ENCODE data around the gene KRT4.
"Not testable (repeated sequence)": the region's sequence is repeated elsewhere in the genome, so short reads cannot be mapped to it uniquely, and the experiment has no call there.

KRT4 gene

GRCh38 chr12:52807544-52808470 lies 6.1 kb downstream of the KRT4 start:
- DNase-seq = no peak

- no peak for DNase-seq
Observed at GRCh38 chr12:52806821-52807543, 6.9 kb downstream of the KRT4 start.

- DNase-seq = no peak
Observed at GRCh38 chr12:52806169-52806811, 7.6 kb downstream of the KRT4 start.

- DNase-seq = no peak
Observed at GRCh38 chr12:52805739-52806138, 8.2 kb downstream of the KRT4 start.

GRCh38 chr12:52805000-52805399 lies 8.9 kb downstream of the KRT4 start:
- no peak for DNase-seq

- no peak for DNase-seq
Observed at GRCh38 chr12:52802442-52802841, 11.5 kb downstream of the KRT4 start.

- DNase-seq = no peak
Observed at GRCh38 chr12:52801773-52802172, 12.1 kb downstream of the KRT4 start.

GRCh38 chr12:52800259-52800917 lies 13.5 kb downstream of the KRT4 start:
- no peak for DNase-seq

- DNase-seq = no peak
Observed at GRCh38 chr12:52799505-52800211, 14.3 kb downstream of the KRT4 start.

GRCh38 chr12:52798671-52799504 lies 15.0 kb downstream of the KRT4 start:
- no peak for DNase-seq

GRCh38 chr12:52798003-52798670 lies 15.8 kb downstream of the KRT4 start:
- no peak for DNase-seq

GRCh38 chr12:52797529-52797894 lies 16.4 kb downstream of the KRT4 start:
- no peak for DNase-seq

- DNase-seq = no peak
Observed at GRCh38 chr12:52796839-52797528, 16.9 kb downstream of the KRT4 start.

GRCh38 chr12:52796429-52796794 lies 17.5 kb downstream of the KRT4 start:
- DNase-seq = no peak

GRCh38 chr12:52795694-52796428 lies 18.1 kb downstream of the KRT4 start, which contains the start of gene KRT3:
Gene KRT3, minus strand, starts transcription at chr12:52796117. Its CDS starts 75 bp downstream, at chr12:52796042.
- DNase-seq = no peak

GRCh38 chr12:52795332-52795674 lies 18.6 kb downstream of the KRT4 start:
- DNase-seq = not testable (repeated sequence)

- no peak for DNase-seq
Observed at GRCh38 chr12:52794479-52795331, 19.2 kb downstream of the KRT4 start.

All from central memory CD4-positive, alpha-beta T cell (primary cell).